Caco-2 (cell line): ENCODE measurements around the gene FIZ1. TPM values are rescaled to one million over a fixed set of nuclear protein-coding genes. Genes with fewer than 3 reads are reported as not detected.

ENCODE experiments used
- Bru-seq: library from RNA; stranded (reverse); fragments of 400-500 nt; gene quantifications from one replicate; lab custom pipeline; 2021; lab: Mats Ljungman, UMichigan
- BruChase-seq, 2 experiments: library from RNA; stranded (reverse); fragments of 400-500 nt; gene quantifications; one replicate each; lab custom pipeline; 2021; lab: Mats Ljungman, UMichigan
- BruUV-seq: library from RNA; stranded (reverse); fragments of 400-500 nt; replicated peaks from 2 replicates; lab custom pipeline; 2021; lab: Mats Ljungman, UMichigan
- CTCF ChIA-PET: fragments of 300-600 bp; sonication (Branson Sonifier 250); formaldehyde crosslinking; loops from one replicate; lab custom pipeline; 2022; ENCODE audit warnings: antibody characterized with exemption; lab: Charles Lee
- POLR2A ChIA-PET: fragments of 300-600 bp; sonication (Branson Sonifier 250); formaldehyde crosslinking; loops from one replicate; lab custom pipeline; 2022; ENCODE audit warnings: antibody characterized with exemption; lab: Charles Lee
- DNase-seq, 2 experiments: peaks; one replicate each; pipeline versions ENCODE4 v3.0.0 to v3.0.0-alpha.2; 2020 to 2022
- H3K27me3 ChIP-seq: replicated peaks from 2 replicates; pipeline ENCODE4 v1.6.0; 2011; ENCODE audit warnings: low read length; ENCODE audit not compliant: control insufficient read depth, insufficient read depth
- H3K36me3 ChIP-seq: 2 replicates; pipeline ENCODE4 v1.5.1; 2011; ENCODE audit warnings: low read length; ENCODE audit not compliant: control insufficient read depth, insufficient read depth
- H3K4me1 ChIP-seq: fragments of 250-450 bp; sonication (Bioruptor Pico); 2 replicates; pipeline ENCODE4 v1.5.1; 2020; ENCODE audit warnings: mild to moderate bottlenecking
- H3K4me3 ChIP-seq: 2 replicates; pipeline ENCODE4 v1.5.1; 2011; ENCODE audit warnings: low read depth, mild to moderate bottlenecking, control low read depth, low read length
- H3K9me3 ChIP-seq: fragments of 250-450 bp; sonication (Bioruptor Pico); 2 replicates; pipeline ENCODE4 v1.5.1; 2020; ENCODE audit warnings: mild to moderate bottlenecking, moderate library complexity
- H3K27ac Mint-ChIP-seq: one replicate; pipeline ENCODE4 v1.8.0; 2022; ENCODE audit warnings: mixed read lengths; ENCODE audit not compliant: unreplicated experiment
- H3K27me3 Mint-ChIP-seq: one replicate; pipeline ENCODE4 v1.8.0; 2022; ENCODE audit warnings: mixed read lengths; ENCODE audit not compliant: insufficient read depth, unreplicated experiment
- H3K36me3 Mint-ChIP-seq: one replicate; pipeline ENCODE4 v1.8.0; 2022; ENCODE audit warnings: mild to moderate bottlenecking, mixed read lengths; ENCODE audit not compliant: insufficient read depth, unreplicated experiment
- H3K4me1 Mint-ChIP-seq: one replicate; pipeline ENCODE4 v1.8.0; 2022; ENCODE audit warnings: low read depth, mixed read lengths; ENCODE audit not compliant: unreplicated experiment
- H3K4me3 Mint-ChIP-seq: one replicate; pipeline ENCODE4 v1.8.0; 2022; ENCODE audit warnings: mild to moderate bottlenecking, moderate library complexity, mixed read lengths; ENCODE audit not compliant: unreplicated experiment
- H3K9me3 Mint-ChIP-seq: one replicate; pipeline ENCODE4 v1.8.0; 2022; ENCODE audit warnings: mixed read lengths; ENCODE audit not compliant: unreplicated experiment
- CTCF ChIP-seq, 2 experiments: fragments of 200-600 bp in 1 of 2; IDR thresholded peaks; 1 replicate in 1 of 2; 2 replicates in 1 of 2; pipeline versions ENCODE4 v1.5.1 to v1.8.0; 2011 to 2022; ENCODE audit warnings: antibody characterized with exemption in 1 of 2, control low read depth in 1 of 2, inconsistent platforms in 1 of 2, low read depth in 1 of 2, low read length in 1 of 2, mild to moderate bottlenecking in 1 of 2, moderate library complexity in 1 of 2; ENCODE audit not compliant: insufficient read depth in 1 of 2, severe bottlenecking in 1 of 2, unreplicated experiment in 1 of 2
- intact Hi-C: fragments of 100-400 bp; cut with micrococcal nuclease; formaldehyde crosslinking; loops from one replicate; pipeline ENCODE4 v1.10.0; 2022; ENCODE audit not compliant: unreplicated experiment
- long read RNA-seq: library from polyadenylated mRNA; stranded (forward); transcript quantifications from one replicate; pipeline ENCODE4 v2.0.0, GENCODE V29; 2022
- total RNA-seq: library from RNA; stranded (reverse); gene quantifications from 2 replicates; pipeline ENCODE4 v1.2.3, GENCODE V29; 2022

Gene FIZ1
- 27.2 and 27.7 TPM in 2 replicates for total RNA-seq
- percentile 68 among the genes with signal in this experiment for Bru-seq, nascent RNA
- BruChase-seq, experiment 1, labeled RNA remaining after a 2-hour chase: percentile 73 among the genes with signal in this experiment
- percentile 69 among the genes with signal in this experiment for BruChase-seq, experiment 2, labeled RNA remaining after a 6-hour chase
- long read RNA-seq, full-length matches to known transcripts: 38 of 51 reads
- long read RNA-seq, partial matches to known transcripts: 0 of 51 reads
- long read RNA-seq, other reads (novel, unspliced or antisense): 13 of 51 reads

DNA sequence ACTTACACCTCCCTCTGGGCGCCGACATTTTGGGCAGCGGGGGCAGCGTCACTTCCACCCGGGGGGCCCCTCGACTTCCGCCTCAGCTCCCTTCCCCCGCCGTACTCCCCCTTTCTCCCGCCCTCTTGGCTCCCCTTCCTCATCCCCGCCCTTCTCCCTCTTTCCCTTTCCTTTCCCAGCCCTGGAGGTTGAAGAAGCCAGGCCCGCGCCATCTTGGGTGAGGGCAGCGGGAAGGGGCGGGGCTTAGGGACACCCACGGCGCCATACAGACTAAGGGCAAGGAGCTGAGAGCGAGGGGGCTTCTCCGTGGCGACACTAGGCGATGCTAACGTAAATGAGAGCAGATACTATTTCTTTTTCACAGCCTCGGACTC is at the start of gene FIZ1:
FIZ1 (minus strand) TSS at position 50 of the 374 bp plus-strand sequence. CDS start 1,652 bp downstream, outside the sequence.
- POLR2A ChIA-PET: interaction anchor here (0.5 to 2.6 kb wide), 27 partner anchors 9 to 1408 kb away, joined by 3 to 27 read pairs (median 4); partner anchors contain the start of genes HSPBP1, ISOC2, KMT5C and TMEM238
- no peaks in the 10 kb centered on the region for H3K27me3 ChIP-seq
- H3K4me1 Mint-ChIP-seq: peaks cover 14% of the 10 kb centered on the region
- peaks cover 9% of the 10 kb centered on the region for H3K9me3 Mint-ChIP-seq
- no peak for TF ChIP-seq CTCF (IDR thresholded peaks at IDR 0.05; ENCODE audit: insufficient read depth in 1 of 2, low read depth in 1 of 2, low read length in 1 of 2, severe bottlenecking in 1 of 2, unreplicated experiment in 1 of 2)
- peak within 1 kb of the TSS; percentile 87 for H3K4me3 Mint-ChIP-seq
- intact Hi-C loops: loop anchor here (1.0 kb wide), 3 partner anchors 12 to 25 kb away; partner anchors contain the start of gene ZNF784
- H3K36me3 Mint-ChIP-seq: peaks cover 61% of the 10 kb centered on the region
- peak within 1 kb of the TSS; percentile 70 for H3K4me3 ChIP-seq
- H3K27me3 Mint-ChIP-seq: no peaks in the 10 kb centered on the region
- peaks cover 3% of the 10 kb centered on the region for H3K36me3 ChIP-seq
- peak within 1 kb of the TSS; percentile 98 for H3K27ac Mint-ChIP-seq
- CTCF ChIA-PET: interaction anchor here (0.6 to 2.0 kb wide), 11 partner anchors 12 to 511 kb away, joined by 3 to 14 read pairs (median 4); partner anchors contain the start of gene ZNF579
- peak; percentile 99 for DNase-seq
- H3K4me1 ChIP-seq: peaks cover 5% of the 10 kb centered on the region
- no peaks in the 10 kb centered on the region for H3K9me3 ChIP-seq
- BruUV-seq: no TSS peak

DNA sequence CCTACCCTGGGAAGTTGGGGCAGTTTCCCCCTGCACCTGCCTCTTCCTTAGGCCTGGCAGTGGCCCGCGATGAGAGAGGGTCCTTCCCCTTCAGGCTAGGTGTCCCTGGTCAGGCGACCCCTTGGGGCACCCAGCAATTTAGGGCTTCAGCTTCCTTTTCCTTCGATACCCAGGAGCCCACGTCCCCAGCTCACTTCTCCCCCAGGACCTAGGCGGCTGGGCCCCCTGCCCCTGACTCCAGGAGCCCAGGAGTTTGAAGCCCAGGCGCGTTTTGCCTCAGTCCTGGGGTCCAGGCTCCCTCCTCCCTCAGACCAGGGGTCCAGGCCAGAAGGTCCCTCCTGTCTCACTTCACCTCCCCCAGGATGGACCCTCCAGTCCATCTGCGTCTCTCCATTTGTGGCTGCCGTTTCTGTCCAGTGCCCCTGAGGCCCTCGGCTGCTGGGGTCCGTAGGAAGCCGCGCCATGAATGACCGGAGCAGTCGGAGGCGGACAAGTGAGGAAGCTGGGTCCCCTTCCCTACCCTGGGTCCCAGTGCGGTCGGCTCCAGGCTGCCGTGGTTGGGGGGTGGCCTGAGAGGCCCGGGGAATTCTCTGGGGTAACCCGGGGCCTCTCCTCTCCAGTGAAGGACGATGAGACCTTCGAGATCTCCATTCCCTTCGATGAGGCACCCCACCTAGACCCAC is 49.4 kb upstream of the FIZ1 start:
- H3K4me1 ChIP-seq: peaks cover 3% of the 10 kb centered on the region; the same call in 1 of the 2 replicates
- H3K9me3 ChIP-seq: no peaks in the 10 kb centered on the region
- no peaks in the 10 kb centered on the region for H3K36me3 ChIP-seq
- H3K4me3 ChIP-seq: peak overlapping the region; percentile 93
- intact Hi-C loops: no loop called here
- ChIA-PET POLR2A (no interaction called here), CTCF (no interaction called here)
- Mint-ChIP-seq H3K27ac (peak overlapping the region; percentile 78), H3K9me3 (no peaks in the 10 kb centered on the region), H3K4me3 (peak overlapping the region; percentile 82), H3K4me1 (peaks cover 9% of the 10 kb centered on the region), H3K27me3 (no peaks in the 10 kb centered on the region), H3K36me3 (peaks cover 75% of the 10 kb centered on the region)
- BruUV-seq: no TSS peak
- no peaks in the 10 kb centered on the region for H3K27me3 ChIP-seq
- no peak for TF ChIP-seq CTCF (IDR thresholded peaks at IDR 0.05; ENCODE audit: insufficient read depth in 1 of 2, low read depth in 1 of 2, low read length in 1 of 2, severe bottlenecking in 1 of 2, unreplicated experiment in 1 of 2)
- DNase-seq: no peak
